PFSK-1 (cell line): ENCODE measurements around the gene GPR176.

Experiments used
- FOXP2 ChIP-seq: optimal IDR thresholded peaks from 2 replicates; pipeline ENCODE3; 2011; ENCODE audit warnings: borderline replicate concordance, control low read depth, inconsistent platforms; ENCODE audit not compliant: insufficient read depth; ENCODE audit errors: extremely low read length, extremely low read depth
- POLR2AphosphoS5 ChIP-seq: IDR thresholded peaks from 2 replicates; pipeline ENCODE4 v1.6.1; 2012; ENCODE audit warnings: low read depth, mild to moderate bottlenecking, control low read depth, low read length, moderate library complexity
- REST ChIP-seq, 2 experiments: IDR thresholded peaks; 2 replicates each; pipeline versions ENCODE4 v1.6.1 to v1.8.0; 2011 to 2012; ENCODE audit warnings: low read depth in 2 of 2, low read length in 2 of 2, control low read depth in 1 of 2, inconsistent platforms in 1 of 2, mild to moderate bottlenecking in 1 of 2, moderate library complexity in 1 of 2; ENCODE audit not compliant: insufficient read depth in 1 of 2
- SIN3A ChIP-seq: IDR thresholded peaks from 2 replicates; pipeline ENCODE4 v1.6.1; 2012; ENCODE audit warnings: mild to moderate bottlenecking, low read length, moderate library complexity, borderline replicate concordance; ENCODE audit not compliant: insufficient read depth
- TAF1 ChIP-seq: IDR thresholded peaks from 2 replicates; pipeline ENCODE4 v1.6.1; 2012; ENCODE audit warnings: low read length, control low read depth, borderline replicate concordance; ENCODE audit not compliant: insufficient read depth

GRCh38 chr15:39860200-39860599 is 59.9 kb downstream of the GPR176 start:
- TF ChIP-seq POLR2AphosphoS5 (no peak), FOXP2 (no peak), SIN3A (no peak), REST (IDR thresholded peaks at IDR 0.05; ENCODE audit: insufficient read depth in 1 of 2, low read depth in 2 of 2, low read length in 2 of 2) (no peak), TAF1 (no peak)
